ENCODE measurements around the gene ZNF654. TPM values are rescaled to one million over a fixed set of nuclear protein-coding genes. Genes with fewer than 3 reads are reported as not detected.

Gene ZNF654
- total RNA-seq, 1 experiment from 2014 or later: 5.0 TPM

DNA sequence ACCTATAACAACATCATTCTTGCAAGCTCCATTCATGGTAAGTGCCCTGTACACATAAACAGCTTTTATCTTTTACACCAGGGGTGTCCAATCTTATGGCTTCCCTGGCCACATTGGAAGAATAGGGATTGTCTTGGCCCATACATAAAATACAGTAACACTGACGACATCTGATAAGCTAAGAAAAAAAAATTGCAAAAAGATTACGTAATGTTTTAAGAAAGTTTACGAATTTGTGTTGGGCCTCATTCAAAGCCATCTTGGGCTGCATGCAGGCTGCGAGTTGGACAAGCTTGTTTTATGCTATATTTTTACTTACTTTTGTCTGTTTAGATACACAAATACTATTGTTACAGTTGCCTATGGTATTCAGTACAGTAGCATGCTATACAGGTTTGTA, 31.6 kb downstream of the ZNF654 start:
- ChIA-PET CTCF (no interaction called here), POLR2A (ENCODE audit: unreplicated experiment) (interaction anchor here (0.6 kb wide), 1 partner anchor 16 kb away, joined by 5 read pairs; no protein-coding TSS in a partner anchor)
- no peak for TF ChIP-seq EZH2phosphoT487 (IDR thresholded peaks at IDR 0.05; ENCODE audit: borderline replicate concordance, low read length)
- H3K9me3 ChIP-seq (ENCODE audit: low read length): no peaks in the 10 kb centered on the region
- no peaks in the 10 kb centered on the region for H4K20me1 ChIP-seq (ENCODE audit: low read length)
- intact Hi-C loops (cut with micrococcal nuclease): no loop called here
- no peak overlapping the region for H3K27ac ChIP-seq (ENCODE audit: low read length)
- H3K79me2 ChIP-seq (ENCODE audit: low read length): peaks cover 6% of the 10 kb centered on the region
- DNase-seq: no peak
- no peaks in the 10 kb centered on the region for H3K9me2 ChIP-seq (replicated peaks; ENCODE audit: low read length)
- no peak overlapping the region for H2AFZ ChIP-seq (ENCODE audit: low read length)
- no peak for ATAC-seq
- no peaks in the 10 kb centered on the region for H3F3A ChIP-seq (ENCODE audit: low read length, unreplicated experiment)
- H3K4me3 ChIP-seq (ENCODE audit: low read length): no peak overlapping the region
- no peaks in the 10 kb centered on the region for H3K4me1 ChIP-seq (ENCODE audit: insufficient read depth, low read length)
- no TSS peak for BruUV-seq (replicated peaks)
- H3K27me3 ChIP-seq (ENCODE audit: low read length): no peaks in the 10 kb centered on the region
- H3K4me2 ChIP-seq (ENCODE audit: low read length): no peak overlapping the region
- H3K36me3 ChIP-seq (ENCODE audit: low read depth, low read length): peaks cover 16% of the 10 kb centered on the region
- H3K9ac ChIP-seq (ENCODE audit: low read length): no peak overlapping the region

GRCh38 chr3:88092270-88092669, 33.2 kb downstream of the ZNF654 start:
- no peaks in the 10 kb centered on the region for H4K20me1 ChIP-seq (ENCODE audit: low read length)
- H3K4me2 ChIP-seq (ENCODE audit: low read length): no peak overlapping the region
- peaks cover 20% of the 10 kb centered on the region for H3K36me3 ChIP-seq (ENCODE audit: low read depth, low read length)
- intact Hi-C loops (cut with micrococcal nuclease): no loop called here
- no peak for TF ChIP-seq EZH2 (IDR thresholded peaks at IDR 0.05; ENCODE audit: low read length, unreplicated experiment)
- TF ChIP-seq, protein P1, sequence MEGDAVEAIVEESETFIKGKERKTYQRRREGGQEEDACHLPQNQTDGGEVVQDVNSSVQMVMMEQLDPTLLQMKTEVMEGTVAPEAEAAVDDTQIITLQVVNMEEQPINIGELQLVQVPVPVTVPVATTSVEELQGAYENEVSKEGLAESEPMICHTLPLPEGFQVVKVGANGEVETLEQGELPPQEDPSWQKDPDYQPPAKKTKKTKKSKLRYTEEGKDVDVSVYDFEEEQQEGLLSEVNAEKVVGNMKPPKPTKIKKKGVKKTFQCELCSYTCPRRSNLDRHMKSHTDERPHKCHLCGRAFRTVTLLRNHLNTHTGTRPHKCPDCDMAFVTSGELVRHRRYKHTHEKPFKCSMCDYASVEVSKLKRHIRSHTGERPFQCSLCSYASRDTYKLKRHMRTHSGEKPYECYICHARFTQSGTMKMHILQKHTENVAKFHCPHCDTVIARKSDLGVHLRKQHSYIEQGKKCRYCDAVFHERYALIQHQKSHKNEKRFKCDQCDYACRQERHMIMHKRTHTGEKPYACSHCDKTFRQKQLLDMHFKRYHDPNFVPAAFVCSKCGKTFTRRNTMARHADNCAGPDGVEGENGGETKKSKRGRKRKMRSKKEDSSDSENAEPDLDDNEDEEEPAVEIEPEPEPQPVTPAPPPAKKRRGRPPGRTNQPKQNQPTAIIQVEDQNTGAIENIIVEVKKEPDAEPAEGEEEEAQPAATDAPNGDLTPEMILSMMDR (conservative IDR thresholded peaks at IDR 0.05; ENCODE audit: low read depth, low read length): no peak
- no peak for TF ChIP-seq EZH2phosphoT487 (IDR thresholded peaks at IDR 0.05; ENCODE audit: borderline replicate concordance, low read length)
- no peak overlapping the region for H3K9ac ChIP-seq (ENCODE audit: low read length)
- no TSS peak for BruUV-seq (replicated peaks)
- H2AFZ ChIP-seq (ENCODE audit: low read length): no peak overlapping the region
- H3K27ac ChIP-seq (ENCODE audit: low read length): no peak overlapping the region
- no peaks in the 10 kb centered on the region for H3K27me3 ChIP-seq (ENCODE audit: low read length)
- ATAC-seq: no peak
- H3F3A ChIP-seq (ENCODE audit: low read length, unreplicated experiment): no peaks in the 10 kb centered on the region
- H3K4me3 ChIP-seq (ENCODE audit: low read length): no peak overlapping the region
- no peak for DNase-seq
- peaks cover 9% of the 10 kb centered on the region for H3K79me2 ChIP-seq (ENCODE audit: low read length)
- no peaks in the 10 kb centered on the region for H3K9me2 ChIP-seq (replicated peaks; ENCODE audit: low read length)
- H3K9me3 ChIP-seq (ENCODE audit: low read length): no peaks in the 10 kb centered on the region
- H3K4me1 ChIP-seq (ENCODE audit: insufficient read depth, low read length): no peaks in the 10 kb centered on the region
- ChIA-PET CTCF (no interaction called here), POLR2A (ENCODE audit: unreplicated experiment) (no interaction called here)

DNA sequence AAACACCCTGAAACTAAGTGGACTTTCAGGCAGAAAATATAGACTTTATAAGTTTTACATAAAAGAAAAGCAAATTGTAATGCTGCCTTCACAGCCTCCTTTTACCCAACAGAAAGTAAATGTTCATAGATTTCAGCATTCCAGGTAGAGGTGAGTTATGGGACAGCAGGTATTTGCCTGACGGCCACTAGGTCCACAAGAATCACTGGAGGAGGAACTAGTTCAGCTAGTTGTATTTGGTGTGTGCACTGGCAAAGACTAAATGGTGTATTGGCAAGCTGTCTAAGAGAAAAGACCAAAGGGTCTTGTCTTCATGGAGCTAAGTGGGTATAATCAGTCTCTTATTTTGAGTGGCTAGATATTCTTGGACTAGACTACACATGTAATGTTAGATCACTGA, 34.2 kb downstream of the ZNF654 start:
- H3K27me3 ChIP-seq (ENCODE audit: low read length): no peaks in the 10 kb centered on the region
- BruUV-seq (replicated peaks): no TSS peak
- no peak overlapping the region for H3K4me2 ChIP-seq (ENCODE audit: low read length)
- POLR2A ChIA-PET (ENCODE audit: unreplicated experiment): no interaction called here
- CTCF ChIA-PET: no interaction called here
- H3K4me1 ChIP-seq (ENCODE audit: insufficient read depth, low read length): no peaks in the 10 kb centered on the region
- TF ChIP-seq, protein P1 (conservative IDR thresholded peaks at IDR 0.05; ENCODE audit: low read depth, low read length): no peak
- TF ChIP-seq EZH2phosphoT487 (IDR thresholded peaks at IDR 0.05; ENCODE audit: borderline replicate concordance, low read length): no peak
- TF ChIP-seq EZH2 (IDR thresholded peaks at IDR 0.05; ENCODE audit: low read length, unreplicated experiment): no peak
- no peaks in the 10 kb centered on the region for H4K20me1 ChIP-seq (ENCODE audit: low read length)
- no peak for ATAC-seq
- peaks cover 12% of the 10 kb centered on the region for H3K36me3 ChIP-seq (ENCODE audit: low read depth, low read length)
- no peak overlapping the region for H2AFZ ChIP-seq (ENCODE audit: low read length)
- no peak for DNase-seq
- no peak overlapping the region for H3K9ac ChIP-seq (ENCODE audit: low read length)
- no peaks in the 10 kb centered on the region for H3F3A ChIP-seq (ENCODE audit: low read length, unreplicated experiment)
- no peaks in the 10 kb centered on the region for H3K9me2 ChIP-seq (replicated peaks; ENCODE audit: low read length)
- no peak overlapping the region for H3K4me3 ChIP-seq (ENCODE audit: low read length)
- H3K27ac ChIP-seq (ENCODE audit: low read length): no peak overlapping the region
- H3K9me3 ChIP-seq (ENCODE audit: low read length): no peaks in the 10 kb centered on the region
- H3K79me2 ChIP-seq (ENCODE audit: low read length): peaks cover 9% of the 10 kb centered on the region
- intact Hi-C loops (cut with micrococcal nuclease): no loop called here

Data from PC-3 (cell line).